ENCODE results near the gene ATP13A3.

Gene ATP13A3

DNA sequence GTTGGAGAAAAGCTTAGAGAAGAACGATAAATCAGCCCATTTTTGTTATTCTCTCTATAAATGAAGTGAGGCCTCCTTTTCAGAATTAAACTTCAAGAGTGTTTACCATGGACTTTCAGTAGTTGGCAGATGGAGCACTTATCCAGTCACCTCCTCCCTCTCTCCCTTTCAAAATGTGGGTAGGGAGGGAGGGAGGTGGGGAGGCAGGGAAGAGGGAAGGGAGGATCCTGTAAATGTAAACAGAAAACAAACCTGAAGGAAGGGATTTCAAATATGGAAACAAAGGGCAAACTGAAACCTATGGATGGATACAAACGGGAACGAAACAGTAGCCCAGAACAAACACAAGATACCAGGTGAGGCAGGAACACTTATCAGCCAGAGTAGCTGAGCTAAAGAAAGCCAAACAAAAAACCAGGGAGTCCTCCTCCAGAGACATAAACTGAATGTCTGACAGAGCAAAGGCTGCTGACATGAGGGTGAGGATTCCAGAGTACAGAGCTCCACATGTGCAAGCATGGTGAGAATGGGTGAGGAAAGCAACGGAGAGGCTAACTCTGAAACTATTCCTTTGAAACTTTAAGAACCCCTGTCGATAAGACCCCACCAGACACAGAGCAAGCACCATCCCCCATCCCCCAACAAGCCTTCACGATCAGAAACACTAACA is 46.8 kb downstream of the ATP13A3 start:
- DNase-seq (ENCODE audit: low read depth) = no peak

DNA sequence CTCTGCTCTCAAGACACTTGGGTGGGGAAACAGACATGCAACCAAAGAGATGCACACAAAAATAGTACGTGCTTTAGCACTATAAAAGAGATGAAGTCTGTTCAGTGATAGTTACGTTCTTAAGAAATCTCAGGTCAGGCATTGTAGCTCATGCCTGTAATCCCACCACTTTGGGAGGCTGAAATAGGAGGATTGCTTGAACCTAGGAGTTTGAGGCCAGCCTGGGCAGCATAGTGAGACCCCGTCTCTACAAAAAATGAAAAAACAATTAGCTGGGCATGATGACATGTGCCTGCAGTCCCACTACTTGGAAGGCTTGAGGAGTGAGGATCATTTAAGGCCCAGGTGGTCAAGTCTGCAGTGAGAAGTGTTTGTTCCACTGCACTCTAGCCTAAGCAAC is 52.3 kb downstream of the ATP13A3 start:
- no peak for DNase-seq (ENCODE audit: low read depth)

DNA sequence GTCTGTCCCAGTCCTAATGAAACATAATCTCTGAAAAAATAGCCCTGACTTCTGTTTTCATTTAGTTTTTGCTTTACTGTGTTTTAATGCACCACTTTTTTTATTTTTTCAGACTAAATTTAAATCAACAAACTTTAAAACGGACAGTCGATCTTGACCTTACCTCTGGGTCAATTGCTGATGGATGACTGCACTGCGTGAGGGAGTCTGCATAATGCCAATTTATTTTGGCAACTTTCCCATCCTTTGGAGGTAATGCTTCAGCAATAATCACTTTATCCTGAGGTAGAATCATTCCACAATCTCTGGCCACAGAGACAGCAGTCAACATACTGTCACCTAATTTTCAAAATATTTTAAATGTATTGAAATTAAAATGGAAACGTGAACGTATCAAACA is 55.2 kb downstream of the ATP13A3 start:
- DNase-seq (ENCODE audit: low read depth) = no peak

DNA sequence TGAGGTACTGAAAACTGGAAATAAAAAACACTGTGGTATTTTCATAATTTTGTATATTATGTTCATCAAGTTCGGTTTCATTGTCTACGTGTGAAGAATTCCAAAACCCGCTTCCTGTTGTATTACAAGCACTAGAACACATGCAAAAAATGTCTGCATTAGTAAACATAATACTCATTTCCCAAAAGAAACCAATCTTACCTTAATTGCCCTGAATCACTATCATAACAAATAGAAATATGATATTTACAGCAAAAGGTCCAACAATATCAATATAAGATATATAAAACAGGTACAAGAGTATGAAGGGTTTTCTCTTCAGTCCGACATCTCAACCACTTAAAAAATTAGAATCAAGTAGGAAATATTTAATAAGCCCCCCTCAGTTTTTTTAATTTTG is 61.4 kb downstream of the ATP13A3 start:
- no peak for DNase-seq (ENCODE audit: low read depth)

DNA sequence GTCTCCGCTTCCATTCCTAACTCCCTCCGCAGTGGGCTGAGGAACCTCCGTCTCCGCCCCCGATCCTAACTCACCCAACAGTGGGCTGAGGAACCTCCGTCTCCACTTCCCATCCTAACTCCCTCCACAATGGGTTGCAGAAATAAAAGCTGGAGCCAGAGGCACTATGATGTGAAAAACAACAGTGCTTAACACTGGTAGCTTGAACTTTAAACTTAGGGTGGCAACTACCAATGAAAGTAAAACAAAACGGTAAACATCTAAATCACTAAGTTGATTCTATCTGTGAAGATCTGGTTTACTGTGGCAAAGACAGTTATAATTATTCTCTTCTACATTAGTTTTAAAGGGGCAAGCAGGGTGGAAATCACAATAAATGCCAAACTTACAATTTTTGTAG is 61.8 kb downstream of the ATP13A3 start:
- DNase-seq (ENCODE audit: low read depth) = no peak

DNA sequence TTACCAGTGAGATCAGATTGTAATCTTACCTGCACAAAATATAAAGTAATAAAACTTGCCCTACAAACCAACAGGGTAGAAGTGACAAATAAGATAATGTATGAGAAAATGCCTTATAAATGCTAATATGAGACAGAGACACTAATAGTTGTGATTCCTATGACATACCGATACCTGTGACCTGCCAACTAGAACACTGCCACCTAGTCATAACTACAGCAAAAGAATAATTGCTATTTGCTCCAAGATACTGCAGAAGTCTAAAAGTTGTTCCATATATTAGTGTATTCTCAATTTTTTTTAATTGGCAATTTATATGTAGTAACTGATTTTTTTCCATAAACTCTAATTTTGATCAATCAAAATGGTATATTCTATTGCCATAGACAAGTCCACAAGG is 62.4 kb downstream of the ATP13A3 start:
- no peak for DNase-seq (ENCODE audit: low read depth)

DNA sequence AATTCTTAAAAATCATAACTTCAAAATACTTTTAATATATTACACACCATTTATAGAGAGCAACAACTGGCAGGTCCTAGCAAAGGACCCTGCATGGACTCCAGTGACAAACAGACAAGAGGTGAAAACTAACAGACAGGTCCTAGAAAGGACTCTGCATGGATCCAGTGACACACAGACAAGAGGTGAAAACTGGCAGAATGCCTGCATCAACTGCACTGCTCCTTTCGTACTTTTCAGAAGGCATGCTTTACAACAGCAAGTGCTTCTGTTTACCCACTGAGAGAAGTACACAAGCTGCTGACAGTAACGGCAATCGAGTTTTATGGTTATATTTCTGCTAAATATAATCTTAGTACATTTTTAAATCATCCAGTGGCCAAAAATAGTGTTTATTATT is 63.5 kb downstream of the ATP13A3 start:
- no peak for DNase-seq (ENCODE audit: low read depth)

DNA sequence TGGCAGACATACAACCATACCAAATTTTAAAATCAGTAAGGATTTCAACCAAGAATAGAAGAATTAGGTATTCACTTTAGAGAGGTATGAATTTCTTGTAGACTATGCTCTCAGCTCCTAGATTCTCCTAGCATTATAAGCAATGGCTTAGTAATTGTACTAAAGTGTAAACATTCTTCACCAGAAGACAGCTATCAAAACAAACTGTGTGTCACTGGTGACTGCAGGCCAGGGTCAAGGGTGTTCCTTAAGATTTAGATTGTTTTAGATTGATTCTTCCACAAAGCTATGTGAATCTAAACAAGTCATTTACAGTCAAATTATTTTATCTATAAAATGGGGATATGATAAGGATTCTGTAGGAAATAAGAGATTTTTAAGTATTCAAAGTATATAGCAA is 64.6 kb downstream of the ATP13A3 start:
- DNase-seq (ENCODE audit: low read depth) = no peak

DNA sequence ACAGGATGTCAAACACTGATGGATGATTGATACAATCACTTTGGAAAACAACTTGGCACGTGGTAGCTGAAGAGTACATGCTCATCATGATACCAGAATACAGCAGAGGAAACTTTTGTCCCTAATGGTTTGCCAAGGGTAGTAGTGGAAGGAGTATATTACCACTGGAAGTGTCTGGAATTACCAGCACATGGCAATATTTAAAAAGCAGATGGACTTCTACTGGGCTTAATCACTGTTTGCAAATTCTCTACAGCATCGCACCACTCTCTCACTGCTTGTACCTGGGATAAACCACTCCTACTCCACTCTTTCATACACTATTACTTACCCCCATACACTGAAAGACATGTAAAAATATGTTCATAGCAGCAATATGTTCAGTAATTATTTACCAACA is 68.1 kb downstream of the ATP13A3 start:
- no peak for DNase-seq (ENCODE audit: low read depth)

DNA sequence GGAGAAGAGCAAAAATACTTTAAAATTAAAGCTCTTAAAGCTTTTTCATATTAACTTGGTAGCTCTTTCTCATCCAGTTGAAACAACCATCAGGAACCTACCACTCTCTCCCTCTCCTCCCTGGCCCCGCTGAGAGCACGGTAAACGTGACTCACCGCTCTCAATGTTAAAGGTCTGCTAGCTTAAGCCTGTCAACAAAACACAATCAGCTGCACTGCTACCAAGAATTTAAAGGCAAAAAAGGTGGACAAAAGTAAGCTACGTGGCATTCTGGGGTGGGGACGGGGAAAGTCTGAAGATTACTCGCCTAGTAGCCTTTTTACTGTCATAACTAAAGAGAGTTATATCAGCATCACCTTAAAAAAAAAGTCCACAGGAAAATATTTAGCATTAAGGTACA is 79.4 kb downstream of the ATP13A3 start:
- DNase-seq (ENCODE audit: low read depth) = no peak

DNA sequence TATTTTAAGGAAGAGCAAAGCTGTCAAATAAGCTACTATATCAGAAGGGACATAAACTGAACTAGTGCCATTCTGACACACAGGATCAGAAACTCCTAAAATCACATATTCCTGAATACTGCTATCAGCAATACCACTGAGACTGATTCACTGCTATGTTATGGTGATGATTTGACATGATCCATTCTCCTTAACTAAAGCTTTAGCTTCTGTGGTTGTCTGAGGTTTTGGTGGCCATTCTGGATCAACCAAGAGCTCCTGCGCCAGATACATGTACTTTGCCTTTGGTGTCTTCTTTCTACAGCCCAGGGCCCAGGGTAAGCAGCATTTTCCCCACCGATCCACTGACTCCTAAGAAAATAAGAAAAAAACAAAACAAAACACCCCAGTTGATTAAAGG is 81.0 kb downstream of the ATP13A3 start:
- DNase-seq (ENCODE audit: low read depth) = no peak

DNA sequence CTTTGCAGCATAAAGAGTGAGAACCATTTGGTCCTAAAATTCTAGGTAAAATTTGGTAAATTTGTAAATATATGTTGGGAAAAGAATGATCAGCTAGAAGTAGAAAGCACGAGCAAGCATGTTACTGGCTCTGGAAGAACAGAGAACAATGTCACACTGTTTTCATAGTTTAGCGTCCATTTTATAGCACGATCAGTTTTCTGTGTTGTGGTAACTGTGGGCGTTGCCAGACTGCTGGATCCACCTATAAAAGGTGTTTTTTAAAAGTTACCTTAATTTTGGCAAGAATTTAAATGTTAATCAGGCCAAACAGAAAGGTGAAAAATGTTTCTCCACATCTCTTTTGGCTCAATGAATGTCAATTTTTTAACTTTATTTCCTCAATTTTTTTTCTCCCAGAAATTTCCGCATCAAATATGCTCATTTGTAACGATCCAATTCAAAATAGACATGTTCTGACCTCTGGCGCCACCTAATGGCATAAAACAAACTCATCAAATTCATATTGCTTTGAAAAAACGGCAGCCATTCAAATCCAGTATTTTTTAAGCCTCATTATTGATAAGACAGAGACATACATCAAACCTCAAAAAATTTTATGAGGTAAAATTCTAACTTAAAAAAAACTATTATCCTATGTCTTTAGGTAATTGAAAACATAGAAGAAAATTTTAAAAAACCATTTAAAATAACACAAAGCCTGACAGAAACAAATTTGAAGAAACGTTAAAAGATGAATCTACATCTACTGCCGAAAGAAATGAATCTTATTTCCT is 82.2 kb downstream of the ATP13A3 start:
- peak; percentile 28 for DNase-seq (ENCODE audit: low read depth)

DNA sequence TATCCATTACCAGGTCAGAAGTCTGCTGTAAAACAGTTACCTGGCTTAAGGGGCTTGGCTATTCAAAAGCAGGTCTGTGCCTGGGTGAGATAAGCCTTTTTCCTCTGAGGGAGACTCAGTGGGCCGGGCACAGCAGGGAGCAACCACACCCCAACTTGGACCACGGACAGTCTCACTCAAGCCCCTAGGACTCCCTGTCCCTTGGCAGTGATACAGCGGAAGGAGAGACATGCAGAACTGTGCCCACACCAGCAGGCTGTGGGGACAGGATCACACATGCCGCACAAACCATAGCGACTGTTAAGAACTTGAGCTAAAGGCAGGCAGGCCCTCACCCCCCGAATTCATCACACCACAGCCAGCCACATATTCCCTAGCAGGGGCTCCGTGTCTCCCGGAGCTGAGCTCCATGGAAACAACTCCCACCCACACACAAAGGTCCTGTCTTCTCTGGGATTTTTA is 84.9 kb downstream of the ATP13A3 start:
- DNase-seq (ENCODE audit: low read depth) = no peak

DNA sequence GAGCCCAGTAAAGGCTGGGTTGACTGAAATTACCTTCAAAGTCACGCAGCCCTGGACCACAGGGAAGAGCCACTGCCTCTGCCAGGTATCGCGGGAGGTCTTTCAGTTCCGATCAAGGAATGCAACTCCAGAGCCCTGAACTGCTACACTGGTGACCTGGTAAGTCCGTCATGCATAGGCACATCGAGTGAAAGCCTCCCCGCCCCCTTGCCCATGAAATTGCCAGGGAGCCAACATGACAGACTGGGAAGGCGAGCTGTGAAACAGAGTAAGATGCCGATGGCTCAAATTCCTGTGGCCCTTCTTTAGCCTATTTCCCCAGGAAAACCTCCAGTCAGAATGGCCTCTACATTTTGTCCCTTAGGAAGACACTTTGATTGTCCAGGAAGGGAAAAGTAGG is 85.5 kb downstream of the ATP13A3 start:
- no peak for DNase-seq (ENCODE audit: low read depth)

DNA sequence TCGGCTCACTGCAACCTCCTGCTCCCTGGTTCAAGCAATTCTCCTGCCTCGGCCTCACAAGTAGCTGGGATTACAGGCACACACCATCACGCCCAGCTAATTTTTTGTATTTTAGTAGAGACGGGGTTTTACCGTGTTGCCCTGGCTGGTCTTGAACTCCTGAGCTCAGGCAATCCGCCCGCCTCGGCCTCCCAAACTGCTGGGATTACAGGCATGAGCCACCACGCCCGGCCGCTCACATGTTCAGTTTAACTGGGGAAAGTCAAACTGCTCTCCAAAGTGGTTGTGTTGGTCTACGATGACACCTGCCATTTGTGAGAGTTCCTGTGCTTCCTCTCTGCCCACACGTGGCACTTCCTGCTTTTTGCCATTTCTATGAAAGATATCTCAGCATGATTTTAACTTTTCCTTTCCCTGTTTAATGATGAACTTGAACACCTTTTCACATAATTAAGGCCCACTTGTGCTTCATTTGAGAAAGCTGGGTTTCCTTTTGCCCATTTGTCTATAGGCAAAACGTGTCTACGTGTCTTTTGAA is 86.9 kb downstream of the ATP13A3 start:
- DNase-seq (ENCODE audit: low read depth) = no peak

DNA sequence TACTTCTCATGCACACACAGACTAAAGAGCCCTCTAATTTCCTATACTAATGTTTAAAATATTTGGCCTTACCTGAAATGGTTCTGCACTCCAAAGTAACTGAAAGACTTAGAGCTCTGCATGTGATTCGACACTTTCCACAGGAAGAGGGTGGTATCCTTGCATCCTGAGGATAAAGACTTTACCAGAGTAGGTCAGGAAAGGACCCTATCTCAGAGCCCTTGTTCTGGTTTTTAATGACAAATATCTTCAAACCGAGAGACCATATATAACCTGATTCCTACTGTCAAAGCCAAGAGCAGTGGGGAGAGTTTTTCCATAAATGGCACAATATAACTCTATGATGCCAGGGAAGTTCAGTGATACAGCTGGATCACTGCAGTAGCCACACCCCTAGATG is 87.6 kb downstream of the ATP13A3 start, which contains the start of gene GP5:
Gene GP5, minus strand, starts transcription at position 101 of the 400 bp plus-strand sequence. CDS start 984 bp downstream, outside the sequence.
- no peak for DNase-seq (ENCODE audit: low read depth)

DNA sequence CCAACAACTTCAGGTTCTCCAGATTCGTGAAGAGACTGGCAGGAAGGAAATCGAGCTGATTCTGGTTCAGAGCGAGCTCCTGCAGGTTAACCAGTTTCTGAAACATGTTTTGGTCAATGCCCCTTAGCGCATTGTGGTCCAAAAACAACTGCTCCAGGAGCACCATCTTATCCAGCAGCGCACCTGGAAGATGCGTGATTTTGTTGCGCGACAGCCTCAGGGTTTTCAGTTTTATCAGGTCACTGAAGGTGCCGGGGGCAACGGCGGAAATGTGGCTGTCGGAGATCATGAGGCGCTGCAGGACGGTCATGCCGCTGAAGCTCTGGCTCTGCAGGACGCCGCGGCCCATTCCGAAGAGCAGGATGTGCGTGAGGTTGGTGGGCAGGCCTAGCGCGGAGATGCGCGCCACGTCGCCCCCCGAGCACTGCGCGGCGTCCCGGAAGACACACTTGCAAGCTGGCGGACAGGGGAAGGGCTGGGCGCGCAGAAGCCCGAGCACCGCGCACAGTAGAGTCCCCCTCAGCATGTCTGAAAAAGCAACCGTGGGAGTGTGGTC is 89.0 kb downstream of the ATP13A3 start:
- DNase-seq (ENCODE audit: low read depth) = no peak

DNA sequence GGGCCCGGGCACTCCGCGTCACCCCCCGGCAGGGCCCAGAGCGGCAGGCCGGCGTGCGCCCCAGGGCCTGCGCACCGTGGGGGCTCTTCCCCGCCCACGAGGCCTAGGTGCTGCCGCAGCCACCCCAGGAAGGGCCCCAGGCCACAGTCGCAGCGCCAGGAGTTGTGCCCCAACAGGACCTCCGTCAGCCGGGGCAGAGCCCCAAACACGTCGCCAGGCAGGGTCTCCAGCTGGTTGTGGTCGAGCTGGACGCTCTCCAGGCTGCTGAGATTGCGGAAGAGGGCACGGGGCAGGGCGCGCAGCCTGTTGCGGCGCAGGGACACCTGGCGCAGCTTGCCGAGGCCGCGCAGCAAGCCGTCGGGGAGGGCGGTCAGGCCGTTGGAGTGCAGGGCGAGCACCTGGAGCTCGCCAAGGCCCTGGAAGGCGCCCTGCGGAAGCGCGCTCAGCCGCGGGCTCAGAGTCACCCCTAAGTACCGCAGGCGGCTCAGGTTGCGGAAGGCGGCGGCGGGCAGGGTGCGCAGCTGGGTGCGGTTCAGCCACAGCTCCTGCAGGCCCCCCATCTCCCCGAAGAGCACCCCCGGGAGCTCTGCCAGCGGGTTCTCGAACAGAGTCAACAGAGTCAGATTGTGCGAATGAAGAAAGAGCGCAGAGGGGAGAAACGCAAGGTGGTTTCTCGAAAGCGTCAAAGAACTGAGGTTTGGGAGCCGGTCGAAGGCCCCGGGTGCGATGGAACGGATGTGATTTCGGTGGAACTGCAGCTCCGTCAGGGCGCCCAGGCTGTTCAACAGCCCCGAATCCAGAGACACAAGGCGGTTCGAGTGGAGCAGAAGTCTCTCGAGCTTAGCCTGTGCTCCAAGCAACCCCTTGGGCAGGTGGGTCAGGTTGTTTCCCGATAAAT is 89.7 kb downstream of the ATP13A3 start:
- DNase-seq (ENCODE audit: low read depth) = no peak

DNA sequence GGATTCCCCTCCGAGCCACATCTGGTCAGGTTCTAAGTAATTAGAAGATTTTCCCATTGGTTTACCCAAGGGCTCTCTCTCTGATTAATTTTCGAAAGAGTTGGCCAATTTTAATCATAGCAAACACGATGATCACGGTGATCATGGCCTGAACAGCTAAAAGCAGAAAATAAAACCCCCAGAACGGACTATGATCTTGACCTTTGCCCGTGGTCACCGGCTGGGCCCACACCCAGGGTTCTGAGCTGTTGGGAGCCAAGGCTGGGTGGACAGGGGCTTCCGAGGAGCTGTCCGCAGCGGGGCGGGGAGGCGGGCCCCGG is 90.3 kb downstream of the ATP13A3 start:
- DNase-seq (ENCODE audit: low read depth) = no peak

DNA sequence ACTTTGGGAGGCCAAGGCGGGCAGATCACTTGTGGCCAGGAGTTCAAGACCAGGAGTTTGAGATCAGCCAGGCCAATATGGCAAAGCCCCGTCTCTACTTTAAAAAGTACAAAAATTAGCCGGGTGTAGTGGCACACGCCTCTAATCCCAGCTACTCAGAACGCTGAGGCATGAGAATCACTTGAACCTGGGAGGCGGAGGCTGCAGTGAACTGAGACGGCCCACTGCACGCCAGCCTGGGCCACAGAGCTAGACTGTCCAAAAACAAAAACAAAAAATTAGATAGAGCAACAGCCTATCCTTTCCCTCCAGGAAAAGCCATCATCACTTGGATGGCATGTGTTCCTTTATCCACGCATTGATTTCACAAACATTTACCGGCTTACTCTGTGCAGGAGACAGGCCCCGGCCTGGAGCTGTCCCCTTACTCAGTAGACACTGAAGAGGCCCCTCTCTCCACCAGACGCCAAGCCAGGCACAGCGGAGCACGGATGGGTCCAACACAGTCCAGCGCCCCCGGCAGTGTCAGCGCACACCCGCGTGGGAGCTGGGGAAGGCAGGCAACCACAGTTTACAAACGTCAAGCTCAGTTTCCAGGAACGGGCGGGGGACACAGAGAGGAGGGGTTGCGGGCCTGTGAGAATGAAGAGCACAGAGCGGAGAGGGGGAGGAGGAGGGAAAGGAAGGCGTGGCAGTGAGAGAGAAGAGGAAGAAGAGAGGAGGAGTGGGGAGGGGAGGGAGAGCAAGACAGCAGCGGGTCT is 90.8 kb downstream of the ATP13A3 start:
- DNase-seq (ENCODE audit: low read depth) = no peak

DNA sequence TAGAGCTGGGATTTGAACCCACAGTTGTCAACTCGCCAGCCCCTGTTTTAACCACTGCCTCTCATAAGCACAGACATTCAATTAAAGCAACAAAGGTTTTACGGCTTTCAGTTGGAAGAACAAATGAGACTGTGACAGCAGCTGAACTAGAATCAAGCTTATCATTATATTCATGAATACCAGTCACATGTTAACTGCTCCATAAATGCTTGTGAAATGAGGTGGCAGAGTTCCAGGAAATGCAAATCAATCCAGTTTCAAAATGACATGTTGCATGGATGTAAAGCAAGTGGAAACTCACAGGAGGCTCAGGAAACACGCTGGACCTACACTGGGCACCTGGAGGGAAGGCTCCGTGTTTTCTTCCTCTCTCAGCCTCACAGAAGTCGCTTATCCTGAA is 91.6 kb downstream of the ATP13A3 start:
- DNase-seq (ENCODE audit: low read depth) = no peak
